Osteoblast (primary cell): Measurements from ENCODE around the gene RPL5. TPM values are rescaled to one million over a fixed set of nuclear protein-coding genes. Genes with fewer than 3 reads are reported as not detected.
A peak's percentile ranks its signal among the peaks of the same experiment; 100 is the strongest.

Experiments used
- DNase-seq: peaks from one replicate; pipeline ENCODE4 v3.0.0; 2011; ENCODE audit warnings: low spot score, mixed read lengths; ENCODE audit not compliant: insufficient read length; ENCODE audit errors: missing footprints
- H2AFZ ChIP-seq: 2 replicates; pipeline ENCODE4 v1.6.0; 2011; ENCODE audit warnings: mild to moderate bottlenecking, low read length
- H3K27ac ChIP-seq: 2 replicates; pipeline ENCODE4 v1.5.1; 2011; ENCODE audit warnings: mild to moderate bottlenecking, low read depth, low read length, moderate library complexity
- H3K27me3 ChIP-seq: 2 replicates; pipeline ENCODE4 v1.6.0; 2012; ENCODE audit warnings: mild to moderate bottlenecking, control low read depth, inconsistent platforms, low read length, moderate library complexity; ENCODE audit not compliant: insufficient read depth
- H3K36me3 ChIP-seq: 2 replicates; pipeline ENCODE4 v1.5.1; 2011; ENCODE audit warnings: mild to moderate bottlenecking, low read length, control low read depth, moderate library complexity; ENCODE audit not compliant: insufficient read depth
- H3K4me1 ChIP-seq: 2 replicates; pipeline ENCODE4 v1.5.1; 2011; ENCODE audit warnings: mild to moderate bottlenecking, low read length, control low read depth, moderate library complexity; ENCODE audit not compliant: insufficient read depth
- H3K4me2 ChIP-seq: 2 replicates; pipeline ENCODE4 v1.6.0; 2011; ENCODE audit warnings: mild to moderate bottlenecking, low read length; ENCODE audit not compliant: insufficient read depth
- H3K4me3 ChIP-seq: fragments of 200-600 bp; sonication (generic); 3 replicates; pipeline ENCODE4 v1.5.1; 2012; ENCODE audit warnings: mild to moderate bottlenecking, low read length, inconsistent platforms; ENCODE audit not compliant: insufficient read depth
- H3K79me2 ChIP-seq: 2 replicates; pipeline ENCODE4 v1.6.0; 2012; ENCODE audit warnings: mild to moderate bottlenecking, low read length, control low read depth, inconsistent platforms; ENCODE audit not compliant: insufficient read depth
- H3K9me3 ChIP-seq: 2 replicates; pipeline ENCODE4 v1.5.1; 2011; ENCODE audit warnings: low read depth, low read length, control low read depth
- H4K20me1 ChIP-seq: 2 replicates; pipeline ENCODE4 v1.6.0; 2012; ENCODE audit warnings: mild to moderate bottlenecking, low read length, control low read depth; ENCODE audit not compliant: insufficient read depth
- CTCF ChIP-seq: IDR thresholded peaks from 2 replicates; pipeline ENCODE4 v1.5.1; 2011; ENCODE audit warnings: mild to moderate bottlenecking, low read depth, low read length, moderate library complexity; ENCODE audit errors: extremely low read depth
- total RNA-seq: library from RNA; depleted of rRNA; stranded (reverse); fragments of >200 nt; gene quantifications from 2 replicates; pipeline ENCODE4 v1.2.3, GENCODE V29; 2012

Gene RPL5
- total RNA-seq, 1 donor = 827 TPM

- TF ChIP-seq CTCF = no peak
- Histone ChIP-seq H3K27me3 (no peaks in the 10 kb centered on the region), H3K36me3 (no peaks in the 10 kb centered on the region), H3K4me1 (peaks cover 2% of the 10 kb centered on the region), H3K27ac (no peak overlapping the region), H2AFZ (no peak overlapping the region), H3K4me3 (no peak overlapping the region), H3K9me3 (no peaks in the 10 kb centered on the region), H3K4me2 (no peak overlapping the region), H4K20me1 (no peaks in the 10 kb centered on the region), H3K79me2 (no peaks in the 10 kb centered on the region)
- no peak for DNase-seq
Measured at GRCh38 chr1:92854101-92854785, 22.4 kb downstream of the RPL5 start.

- TF ChIP-seq CTCF = no peak
- H4K20me1 ChIP-seq = no peaks in the 10 kb centered on the region
Measured at GRCh38 chr1:92855236-92855635, 23.4 kb downstream of the RPL5 start.

GRCh38 chr1:92857817-92858216 is 26.0 kb downstream of the RPL5 start:
- Histone ChIP-seq H3K9me3 (no peaks in the 10 kb centered on the region), H3K36me3 (no peaks in the 10 kb centered on the region), H3K4me1 (peaks cover 3% of the 10 kb centered on the region), H3K27ac (no peak overlapping the region), H3K4me3 (no peak overlapping the region), H3K79me2 (no peaks in the 10 kb centered on the region), H3K27me3 (no peaks in the 10 kb centered on the region), H4K20me1 (no peaks in the 10 kb centered on the region), H3K4me2 (no peak overlapping the region), H2AFZ (no peak overlapping the region)
- TF ChIP-seq CTCF = no peak
- no peak for DNase-seq

More at GRCh38 chr1:92855236-92855635, 23.4 kb downstream of the RPL5 start:
- H3K36me3 ChIP-seq = no peaks in the 10 kb centered on the region
- no peak for DNase-seq
- no peaks in the 10 kb centered on the region for H3K9me3 ChIP-seq
- H3K27ac ChIP-seq = no peak overlapping the region
- no peak overlapping the region for H3K4me2 ChIP-seq
- H3K27me3 ChIP-seq = no peaks in the 10 kb centered on the region
- H3K4me3 ChIP-seq = no peak overlapping the region
- peaks cover 3% of the 10 kb centered on the region for H3K4me1 ChIP-seq
- no peak overlapping the region for H2AFZ ChIP-seq
- no peaks in the 10 kb centered on the region for H3K79me2 ChIP-seq

- peak overlapping the region; percentile 2 for H3K4me3 ChIP-seq
- H3K4me1 ChIP-seq = peaks cover 3% of the 10 kb centered on the region
- no peaks in the 10 kb centered on the region for H4K20me1 ChIP-seq
- H3K79me2 ChIP-seq = no peaks in the 10 kb centered on the region
- no peaks in the 10 kb centered on the region for H3K27me3 ChIP-seq
- H3K4me2 ChIP-seq = peak overlapping the region; percentile 58
- H3K27ac ChIP-seq = no peak overlapping the region
- DNase-seq = no peak
- H3K9me3 ChIP-seq = no peaks in the 10 kb centered on the region
- TF ChIP-seq CTCF = peak; percentile 98
- peak overlapping the region; percentile 20 for H2AFZ ChIP-seq
- H3K36me3 ChIP-seq = no peaks in the 10 kb centered on the region
Measured at GRCh38 chr1:92858564-92859399, 26.9 kb downstream of the RPL5 start.
